Natural killer cell (primary cell): ENCODE measurements around the gene TTC34. TPM values are rescaled to one million over a fixed set of nuclear protein-coding genes. Genes with fewer than 3 reads are reported as not detected.

ENCODE experiments used
- ATAC-seq, 3 donors: fragments of 150-1000 bp in 2 of 3; fragments of 200-7000 bp in 1 of 3; cut with Tn5 transposase; 1 replicate in 1 of 3; 2 replicates in 2 of 3; pipeline ENCODE4 v1.10.0; 2021; ENCODE audit warnings: mild to moderate bottlenecking in 2 of 3, moderate library complexity in 2 of 3
- DNase-seq, 2 donors: peaks; one replicate each; pipeline versions ENCODE4 v3.0.0 to v3.0.0-alpha.2; 2013 to 2021; ENCODE audit warnings: mixed read lengths in 1 of 2
- H3K27ac ChIP-seq: one replicate; pipeline ENCODE4 v1.5.1; 2013; ENCODE audit warnings: mild to moderate bottlenecking, low read length
- H3K27me3 ChIP-seq: one replicate; pipeline ENCODE4 v1.6.1; 2013; ENCODE audit warnings: low read length; ENCODE audit not compliant: control insufficient read depth, insufficient read depth
- H3K36me3 ChIP-seq: one replicate; pipeline ENCODE4 v1.6.1; 2013; ENCODE audit warnings: low read length; ENCODE audit not compliant: control insufficient read depth, insufficient read depth
- H3K4me1 ChIP-seq: one replicate; pipeline ENCODE4 v1.6.1; 2013; ENCODE audit warnings: low read length; ENCODE audit not compliant: control insufficient read depth, insufficient read depth
- H3K4me3 ChIP-seq: one replicate; pipeline ENCODE4 v1.5.1; 2013; ENCODE audit warnings: low read length
- H3K9me3 ChIP-seq: one replicate; pipeline ENCODE4 v1.6.1; 2013; ENCODE audit warnings: low read length; ENCODE audit not compliant: control insufficient read depth, insufficient read depth
- H3K27ac Mint-ChIP-seq, 2 donors: one replicate each; pipeline ENCODE4 v1.8.0; 2022; ENCODE audit warnings: mild to moderate bottlenecking in 2 of 2, mixed read lengths in 2 of 2, moderate library complexity in 1 of 2
- H3K27me3 Mint-ChIP-seq, 2 donors: one replicate each; pipeline ENCODE4 v1.8.0; 2022; ENCODE audit warnings: low read depth in 2 of 2, mixed read lengths in 2 of 2
- H3K36me3 Mint-ChIP-seq: one replicate; pipeline ENCODE4 v1.8.0; 2022; ENCODE audit warnings: mixed read lengths
- H3K4me1 Mint-ChIP-seq, 2 donors: one replicate each; pipeline ENCODE4 v1.8.0; 2022; ENCODE audit warnings: mixed read lengths in 2 of 2
- H3K4me3 Mint-ChIP-seq: one replicate; pipeline ENCODE4 v1.8.0; 2022; ENCODE audit warnings: mild to moderate bottlenecking, moderate library complexity, mixed read lengths
- H3K9me3 Mint-ChIP-seq, 2 donors: one replicate each; pipeline ENCODE4 v1.8.0; 2022; ENCODE audit warnings: mixed read lengths in 2 of 2
- WGBS: methylation state at CpG from one replicate; pipeline ENCODE4 v1.1.7; 2013; ENCODE audit warnings: missing lambda C conversion rate; ENCODE audit not compliant: insufficient coverage; 5-methylcytosine and 5-hydroxymethylcytosine counted together
- intact Hi-C: fragments of 100-400 bp; cut with micrococcal nuclease; formaldehyde crosslinking; loops from one replicate; pipeline ENCODE4 v1.14.2; 2022
- total RNA-seq, 4 donors: library from RNA; stranded (reverse); fragments of 120-200 nt in 1 of 4; gene quantifications; one replicate each; pipeline versions ENCODE4 v1.2.3 to v1.2.4, GENCODE V29; 2013 to 2022
- TF ChIP-seq, protein P1 (sequence below): fragments of 200-600 bp; IDR thresholded peaks from one replicate; pipeline ENCODE4 v1.8.0; 2022; ENCODE audit warnings: antibody characterized with exemption

TTC34 gene
- total RNA-seq, 3 donors from 2014 or later (not counting 1 experiment from before 2014, with no cell fraction given), result 0.80 to 1.4 (median 1.2) TPM

DNA sequence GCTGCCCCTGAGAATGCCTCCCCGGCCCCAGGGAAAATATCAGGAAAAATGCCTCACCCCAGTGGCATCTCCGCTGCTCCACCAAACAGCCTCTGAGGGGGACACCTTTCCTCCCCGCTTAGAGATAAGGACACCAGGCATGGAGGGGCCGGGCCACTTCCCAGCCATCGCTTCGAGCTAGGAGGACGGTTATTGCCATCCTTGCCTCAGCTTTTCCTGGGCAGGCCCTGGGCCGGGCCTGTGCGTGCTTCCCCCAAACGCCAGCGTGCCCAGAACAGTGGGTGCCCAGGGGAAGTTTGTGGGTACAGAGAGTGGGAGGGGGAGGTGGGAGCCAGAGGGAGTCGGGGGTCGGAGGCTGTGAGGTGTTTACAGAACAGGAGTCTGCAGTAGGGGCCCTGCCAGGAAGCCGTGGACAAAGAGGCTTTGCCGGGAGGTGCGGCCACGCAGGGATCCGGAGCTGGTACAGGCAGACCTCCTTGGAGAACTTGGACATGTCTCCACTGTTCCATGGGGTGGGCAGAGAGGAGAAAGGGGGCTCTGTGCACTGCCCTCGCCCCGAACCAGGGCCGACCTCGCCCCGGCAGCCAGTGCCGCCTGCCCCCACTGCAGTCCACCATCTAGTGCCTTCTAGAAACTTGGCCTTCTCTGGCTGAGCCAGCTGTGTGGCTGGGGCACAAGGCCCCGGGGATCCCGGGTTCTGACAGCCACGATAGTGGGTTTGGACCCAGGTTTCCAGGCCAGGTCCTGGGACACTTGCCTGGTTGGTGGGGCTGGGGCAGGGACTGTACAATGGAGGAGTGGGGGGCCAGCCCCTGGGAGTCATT, 33.5 kb upstream of the TTC34 start:
- TF ChIP-seq, protein P1, sequence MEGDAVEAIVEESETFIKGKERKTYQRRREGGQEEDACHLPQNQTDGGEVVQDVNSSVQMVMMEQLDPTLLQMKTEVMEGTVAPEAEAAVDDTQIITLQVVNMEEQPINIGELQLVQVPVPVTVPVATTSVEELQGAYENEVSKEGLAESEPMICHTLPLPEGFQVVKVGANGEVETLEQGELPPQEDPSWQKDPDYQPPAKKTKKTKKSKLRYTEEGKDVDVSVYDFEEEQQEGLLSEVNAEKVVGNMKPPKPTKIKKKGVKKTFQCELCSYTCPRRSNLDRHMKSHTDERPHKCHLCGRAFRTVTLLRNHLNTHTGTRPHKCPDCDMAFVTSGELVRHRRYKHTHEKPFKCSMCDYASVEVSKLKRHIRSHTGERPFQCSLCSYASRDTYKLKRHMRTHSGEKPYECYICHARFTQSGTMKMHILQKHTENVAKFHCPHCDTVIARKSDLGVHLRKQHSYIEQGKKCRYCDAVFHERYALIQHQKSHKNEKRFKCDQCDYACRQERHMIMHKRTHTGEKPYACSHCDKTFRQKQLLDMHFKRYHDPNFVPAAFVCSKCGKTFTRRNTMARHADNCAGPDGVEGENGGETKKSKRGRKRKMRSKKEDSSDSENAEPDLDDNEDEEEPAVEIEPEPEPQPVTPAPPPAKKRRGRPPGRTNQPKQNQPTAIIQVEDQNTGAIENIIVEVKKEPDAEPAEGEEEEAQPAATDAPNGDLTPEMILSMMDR, result no peak
- Histone ChIP-seq H3K27ac (no peak overlapping the region), H3K9me3 (no peaks in the 10 kb centered on the region), H3K4me1 (peaks cover 3% of the 10 kb centered on the region), H3K4me3 (no peak overlapping the region), H3K27me3 (no peaks in the 10 kb centered on the region), H3K36me3 (no peaks in the 10 kb centered on the region)
- WGBS, result 85% methylated on average over 27 of the region's 27 CpGs
- ATAC-seq, result no peak
- H3K4me1 Mint-ChIP-seq, result peaks cover 5 to 6% of the 10 kb centered on the region in 2 donors
- intact Hi-C loops, result no loop called here
- no peak for DNase-seq
- H3K27me3 Mint-ChIP-seq, result no peaks in the 10 kb centered on the region
- H3K4me3 Mint-ChIP-seq, result no peak overlapping the region
- H3K9me3 Mint-ChIP-seq, result no peaks in the 10 kb centered on the region
- no peak overlapping the region for H3K27ac Mint-ChIP-seq
- H3K36me3 Mint-ChIP-seq, result no peaks in the 10 kb centered on the region

GRCh38 chr1:2834146-2834475, 32.6 kb upstream of the TTC34 start:
- no peaks in the 10 kb centered on the region for H3K4me1 ChIP-seq
- no peaks in the 10 kb centered on the region for H3K36me3 ChIP-seq
- no peak for DNase-seq
- TF ChIP-seq, protein P1, result no peak
- H3K36me3 Mint-ChIP-seq, result no peaks in the 10 kb centered on the region
- H3K9me3 ChIP-seq, result no peaks in the 10 kb centered on the region
- intact Hi-C loops, result no loop called here
- no peak overlapping the region for H3K4me3 ChIP-seq
- no peaks in the 10 kb centered on the region for H3K4me1 Mint-ChIP-seq
- H3K27me3 ChIP-seq, result no peaks in the 10 kb centered on the region
- H3K27ac Mint-ChIP-seq, result no peak overlapping the region
- no peaks in the 10 kb centered on the region for H3K9me3 Mint-ChIP-seq
- no peak for ATAC-seq
- H3K27ac ChIP-seq, result no peak overlapping the region
- 92% methylated on average over 15 of the region's 15 CpGs for WGBS
- no peak overlapping the region for H3K4me3 Mint-ChIP-seq
- no peaks in the 10 kb centered on the region for H3K27me3 Mint-ChIP-seq

GRCh38 chr1:2833454-2834145, 32.1 kb upstream of the TTC34 start:
- Histone ChIP-seq H3K9me3 (peaks cover 1% of the 10 kb centered on the region), H3K36me3 (no peaks in the 10 kb centered on the region), H3K4me3 (no peak overlapping the region), H3K4me1 (no peaks in the 10 kb centered on the region), H3K27ac (no peak overlapping the region), H3K27me3 (no peaks in the 10 kb centered on the region)
- no peaks in the 10 kb centered on the region for H3K4me1 Mint-ChIP-seq
- DNase-seq (peak in 1 of 2 donors; percentile 23), ATAC-seq (no peak)
- no peak overlapping the region for H3K4me3 Mint-ChIP-seq
- no peaks in the 10 kb centered on the region for H3K36me3 Mint-ChIP-seq
- H3K27ac Mint-ChIP-seq, result no peak overlapping the region
- H3K27me3 Mint-ChIP-seq, result no peaks in the 10 kb centered on the region
- intact Hi-C loops, result no loop called here
- TF ChIP-seq, protein P1, result no peak
- WGBS, result 77% methylated on average over 20 of the region's 20 CpGs
- no peaks in the 10 kb centered on the region for H3K9me3 Mint-ChIP-seq
